ENCODE data around the gene ELP4. TPM values are rescaled to one million over a fixed set of nuclear protein-coding genes. Genes with fewer than 3 reads are reported as not detected.
"Not testable (repeated sequence)": the region's sequence is repeated elsewhere in the genome, so short reads cannot be mapped to it uniquely, and the experiment has no call there.

ELP4 gene
- total RNA-seq, 2 experiments from 2014 or later = 20.8 to 23.8 TPM

DNA sequence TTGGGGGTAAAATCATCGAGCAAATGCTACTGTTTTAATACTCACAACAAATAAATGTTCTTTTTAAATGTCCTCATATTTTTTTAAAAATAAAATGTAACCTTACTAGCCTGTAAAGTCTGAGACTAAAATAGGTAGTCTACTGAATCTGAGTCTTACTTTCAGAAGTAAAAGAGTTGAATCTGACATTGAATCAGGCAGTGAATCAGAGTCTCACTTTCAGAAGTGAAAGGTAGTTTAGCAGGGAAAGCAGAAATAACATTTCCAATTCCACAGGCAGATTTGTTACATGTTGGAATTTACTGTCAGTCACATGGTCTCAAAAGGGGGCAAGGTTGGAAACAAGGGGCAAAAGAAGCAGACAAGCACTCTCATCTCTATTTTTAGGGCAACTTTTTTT, 143.0 kb downstream of the ELP4 start:
- CTCF ChIA-PET = no interaction called here
- H3K4me3 Mint-ChIP-seq = no peak overlapping the region
- peaks cover 12% of the 10 kb centered on the region for H3K36me3 Mint-ChIP-seq (ENCODE audit: low read depth)
- peaks cover 9% of the 10 kb centered on the region for H3K4me1 Mint-ChIP-seq (ENCODE audit: low read depth)
- no peaks in the 10 kb centered on the region for H3K9me3 Mint-ChIP-seq
- H3K27me3 Mint-ChIP-seq (ENCODE audit: low read depth) = no peaks in the 10 kb centered on the region
- intact Hi-C loops (cut with micrococcal nuclease) = loop anchor here (5.0 kb wide), 1 partner anchor 160 kb away; the partner anchor contains the start of gene PAX6
- no peak overlapping the region for H3K27ac Mint-ChIP-seq
- DNase-seq = no peak

DNA sequence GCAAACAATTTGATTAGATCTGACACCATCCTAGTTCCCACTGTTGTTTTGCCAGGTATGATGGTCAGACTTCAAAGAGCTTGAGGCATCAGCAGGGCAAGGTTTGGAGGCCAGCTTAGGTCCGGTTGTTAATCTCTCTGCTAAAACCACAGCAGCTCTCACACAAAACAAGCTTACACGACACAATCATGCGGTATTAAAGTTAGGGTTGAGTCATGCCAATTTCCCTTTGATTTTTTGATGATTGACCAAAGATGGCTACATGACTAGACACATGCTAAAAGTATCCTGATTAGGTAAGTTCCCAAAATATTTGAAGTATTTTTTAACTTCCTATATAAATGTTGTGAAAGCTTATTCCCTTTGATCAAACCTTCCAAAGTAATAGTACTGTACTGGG, 145.9 kb downstream of the ELP4 start:
- no peak for DNase-seq
- CTCF ChIA-PET = interaction anchor here (1.0 kb wide), 1 partner anchor 143 kb away, joined by 4 read pairs; no protein-coding TSS in a partner anchor
- intact Hi-C loops (cut with micrococcal nuclease) = no loop called here
- H3K27me3 Mint-ChIP-seq (ENCODE audit: low read depth) = no peaks in the 10 kb centered on the region
- peaks cover 8% of the 10 kb centered on the region for H3K36me3 Mint-ChIP-seq (ENCODE audit: low read depth)
- no peak overlapping the region for H3K4me3 Mint-ChIP-seq
- H3K4me1 Mint-ChIP-seq (ENCODE audit: low read depth) = peaks cover 9% of the 10 kb centered on the region
- no peak overlapping the region for H3K27ac Mint-ChIP-seq
- no peaks in the 10 kb centered on the region for H3K9me3 Mint-ChIP-seq

DNA sequence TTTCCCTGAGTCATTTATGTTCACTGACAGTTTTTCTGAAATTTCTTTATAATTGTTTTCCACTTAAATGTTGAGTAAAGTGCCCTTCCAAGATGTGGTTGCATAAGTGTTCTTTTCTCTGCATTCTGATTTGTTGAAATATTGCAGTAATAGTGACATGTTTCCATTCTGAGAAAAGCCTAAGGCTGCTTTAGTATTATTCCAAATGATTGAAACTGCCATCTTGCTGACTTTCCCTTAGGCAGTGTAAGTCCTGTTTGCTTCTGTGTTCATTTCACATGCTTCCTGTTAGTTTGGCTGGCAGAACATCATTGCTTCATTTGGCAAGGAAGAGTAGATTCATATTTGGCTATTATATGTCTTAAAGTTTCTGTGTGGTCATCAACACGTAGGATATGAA, 146.5 kb downstream of the ELP4 start:
- intact Hi-C loops (cut with micrococcal nuclease) = no loop called here
- Mint-ChIP-seq H3K4me3 (no peak overlapping the region), H3K9me3 (no peaks in the 10 kb centered on the region), H3K27me3 (ENCODE audit: low read depth) (no peaks in the 10 kb centered on the region), H3K4me1 (ENCODE audit: low read depth) (peaks cover 8% of the 10 kb centered on the region), H3K27ac (no peak overlapping the region), H3K36me3 (ENCODE audit: low read depth) (peaks cover 5% of the 10 kb centered on the region)
- CTCF ChIA-PET = interaction anchor here (1.0 kb wide), 1 partner anchor 142 kb away, joined by 4 read pairs; no protein-coding TSS in a partner anchor
- no peak for DNase-seq

DNA sequence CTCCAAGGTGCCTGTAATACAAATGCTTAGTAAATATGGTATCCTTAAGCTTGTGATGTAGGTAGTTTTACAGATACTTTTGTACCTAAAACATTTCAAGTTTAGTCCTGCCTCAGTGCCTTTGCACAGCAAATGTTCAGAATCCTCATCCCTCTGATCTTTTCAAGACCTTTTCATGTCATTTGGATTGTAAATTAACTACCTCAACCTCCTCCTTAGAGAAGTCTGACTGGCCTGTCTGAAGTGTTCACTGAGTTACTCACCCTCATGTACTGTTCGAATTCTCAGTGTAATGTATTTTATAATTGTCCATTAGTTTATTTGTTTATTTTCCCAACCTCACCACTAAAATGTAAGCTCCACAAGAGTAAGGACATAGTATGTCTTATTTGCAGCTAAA, 147.5 kb downstream of the ELP4 start:
- no peak for DNase-seq
- Mint-ChIP-seq H3K36me3 (ENCODE audit: low read depth) (peaks cover 3% of the 10 kb centered on the region), H3K27ac (no peak overlapping the region), H3K4me3 (no peak overlapping the region), H3K4me1 (ENCODE audit: low read depth) (peaks cover 2% of the 10 kb centered on the region), H3K9me3 (no peaks in the 10 kb centered on the region), H3K27me3 (ENCODE audit: low read depth) (no peaks in the 10 kb centered on the region)
- intact Hi-C loops (cut with micrococcal nuclease) = no loop called here
- CTCF ChIA-PET = no interaction called here

DNA sequence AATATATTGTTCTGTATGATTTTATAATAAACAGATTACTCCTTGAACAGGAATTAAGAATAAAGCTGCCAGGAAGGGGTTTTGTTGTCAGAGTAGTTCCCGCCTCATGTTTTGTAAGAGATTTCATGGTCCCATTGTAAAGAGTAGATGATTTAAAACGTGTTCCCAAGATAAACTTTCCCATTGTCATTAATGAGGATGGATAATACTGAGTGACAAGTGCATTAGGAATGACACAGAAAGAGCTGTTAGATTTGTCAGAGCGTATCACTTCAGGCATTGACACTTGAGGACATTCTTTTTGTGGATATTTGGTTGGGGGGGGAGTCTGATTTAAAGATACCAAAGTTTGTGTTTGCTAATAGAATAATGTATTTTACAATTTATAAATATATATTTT, 154.6 kb downstream of the ELP4 start:
- H3K27ac Mint-ChIP-seq = no peak overlapping the region
- no peaks in the 10 kb centered on the region for H3K4me1 Mint-ChIP-seq (ENCODE audit: low read depth)
- CTCF ChIA-PET = no interaction called here
- no peaks in the 10 kb centered on the region for H3K27me3 Mint-ChIP-seq (ENCODE audit: low read depth)
- DNase-seq = no peak
- no peaks in the 10 kb centered on the region for H3K9me3 Mint-ChIP-seq
- intact Hi-C loops (cut with micrococcal nuclease) = no loop called here
- H3K4me3 Mint-ChIP-seq = no peak overlapping the region
- no peaks in the 10 kb centered on the region for H3K36me3 Mint-ChIP-seq (ENCODE audit: low read depth)

DNA sequence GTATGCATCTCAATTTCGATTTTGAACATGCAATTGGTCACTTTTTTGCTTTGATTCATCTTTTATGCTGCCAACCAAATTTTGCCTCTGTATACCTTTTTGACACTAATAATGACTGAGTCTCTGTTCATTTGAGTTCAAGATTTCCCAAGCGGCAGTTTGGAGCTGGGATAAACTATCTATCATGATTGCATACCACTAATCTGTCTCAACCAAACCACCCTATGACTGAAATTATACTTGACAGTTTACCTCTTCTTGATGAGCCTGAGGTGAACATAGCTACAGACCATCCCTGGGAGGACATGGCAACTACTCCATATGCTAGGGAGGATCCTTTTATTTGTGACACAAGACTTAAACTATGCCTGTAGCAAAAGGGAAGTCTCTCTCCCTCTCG, 155.4 kb downstream of the ELP4 start:
- CTCF ChIA-PET = no interaction called here
- Mint-ChIP-seq H3K4me3 (no peak overlapping the region), H3K27ac (no peak overlapping the region), H3K27me3 (ENCODE audit: low read depth) (no peaks in the 10 kb centered on the region), H3K4me1 (ENCODE audit: low read depth) (no peaks in the 10 kb centered on the region), H3K9me3 (no peaks in the 10 kb centered on the region), H3K36me3 (ENCODE audit: low read depth) (peaks cover 5% of the 10 kb centered on the region)
- intact Hi-C loops (cut with micrococcal nuclease) = no loop called here
- no peak for DNase-seq

DNA sequence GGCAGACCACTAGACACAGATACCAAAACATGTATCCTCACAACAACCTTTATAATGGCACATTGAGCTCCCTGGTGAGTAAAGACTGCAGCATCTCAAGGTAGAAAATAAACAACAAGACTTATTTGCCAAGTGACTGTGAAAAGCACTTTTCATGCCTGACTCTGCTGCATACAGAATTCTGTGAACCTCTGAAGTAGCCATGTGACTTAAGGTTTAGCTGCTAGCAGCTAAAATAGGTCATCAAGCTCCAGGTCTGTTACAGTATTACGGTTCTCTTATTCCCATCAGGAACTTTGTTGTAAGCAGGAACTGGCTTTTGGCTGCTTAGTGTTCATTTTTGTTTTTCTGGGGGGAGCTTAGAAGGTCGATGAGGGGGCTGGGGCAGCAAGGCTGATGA, 162.1 kb downstream of the ELP4 start:
- Mint-ChIP-seq H3K4me1 (ENCODE audit: low read depth) (no peaks in the 10 kb centered on the region), H3K27ac (no peak overlapping the region), H3K9me3 (no peaks in the 10 kb centered on the region), H3K36me3 (ENCODE audit: low read depth) (peaks cover 13% of the 10 kb centered on the region), H3K4me3 (no peak overlapping the region), H3K27me3 (ENCODE audit: low read depth) (no peaks in the 10 kb centered on the region)
- CTCF ChIA-PET = interaction anchor here (0.6 to 0.8 kb wide), 2 partner anchors 98 to 1798 kb away, joined by 3 to 5 read pairs; no protein-coding TSS in a partner anchor
- no peak for DNase-seq
- intact Hi-C loops (cut with micrococcal nuclease) = no loop called here

DNA sequence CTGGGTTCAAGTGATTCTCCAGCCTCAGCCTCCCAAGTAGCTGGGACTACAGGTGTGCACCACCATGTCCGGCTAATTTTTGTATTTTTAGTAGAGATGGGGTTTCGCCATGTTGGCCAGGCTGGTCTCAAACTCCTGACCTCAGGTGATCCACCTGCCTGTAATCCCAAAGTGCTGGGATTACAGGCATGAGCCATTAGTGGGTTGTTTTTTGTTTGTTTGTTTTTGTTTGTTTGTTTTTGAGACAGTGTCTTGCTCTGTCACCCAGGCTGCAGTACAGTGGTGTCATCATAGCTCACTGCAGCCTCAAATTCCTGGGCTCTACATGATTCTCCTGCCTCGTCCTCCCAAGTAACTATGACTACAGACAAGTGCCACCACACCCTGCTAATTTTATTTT, 163.5 kb downstream of the ELP4 start:
- not testable (repeated sequence) for H3K27me3 Mint-ChIP-seq (ENCODE audit: low read depth)

DNA sequence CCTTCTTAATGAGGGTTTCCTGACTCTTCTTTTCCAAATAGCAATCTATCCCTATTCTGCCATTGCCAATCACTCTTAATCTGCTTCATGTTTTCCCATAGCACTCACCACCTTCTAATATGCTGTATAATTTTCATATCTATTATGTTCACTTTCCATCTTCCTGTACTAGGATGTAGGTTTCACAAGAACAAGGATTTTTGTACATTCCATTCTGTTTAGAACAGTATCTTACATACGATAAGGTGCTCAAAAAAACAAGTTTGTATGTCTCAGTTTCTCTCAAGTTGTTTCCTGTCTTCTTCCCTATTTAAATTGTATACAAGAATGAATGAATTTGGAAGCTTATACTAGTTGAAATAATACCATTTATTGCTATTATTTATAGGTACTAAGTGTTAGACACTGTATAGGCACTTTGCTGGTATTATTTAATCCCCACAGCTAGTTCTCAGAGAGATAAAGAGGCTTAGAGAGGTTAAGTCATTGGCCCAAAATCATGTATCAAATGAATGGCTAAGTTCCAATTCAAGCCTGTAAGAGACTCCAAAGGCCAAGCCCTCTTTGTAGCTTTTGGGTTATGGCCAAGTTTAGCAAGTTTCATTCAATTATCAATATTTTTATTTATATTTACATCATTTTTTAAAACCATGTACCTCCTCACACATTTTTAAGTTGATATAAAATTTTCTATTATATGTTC, 166.9 kb downstream of the ELP4 start:
- peaks cover 22% of the 10 kb centered on the region for H3K36me3 Mint-ChIP-seq (ENCODE audit: low read depth)
- CTCF ChIA-PET = no interaction called here
- no peaks in the 10 kb centered on the region for H3K4me1 Mint-ChIP-seq (ENCODE audit: low read depth)

More for the DNA sequence above, 163.5 kb downstream of the ELP4 start:
- H3K4me1 Mint-ChIP-seq (ENCODE audit: low read depth); H3K9me3 Mint-ChIP-seq; H3K27ac Mint-ChIP-seq; H3K4me3 Mint-ChIP-seq; CTCF ChIA-PET; intact Hi-C loops (cut with micrococcal nuclease); DNase-seq: not testable (repeated sequence)
- peaks cover 18% of the 10 kb centered on the region for H3K36me3 Mint-ChIP-seq (ENCODE audit: low read depth)

DNA sequence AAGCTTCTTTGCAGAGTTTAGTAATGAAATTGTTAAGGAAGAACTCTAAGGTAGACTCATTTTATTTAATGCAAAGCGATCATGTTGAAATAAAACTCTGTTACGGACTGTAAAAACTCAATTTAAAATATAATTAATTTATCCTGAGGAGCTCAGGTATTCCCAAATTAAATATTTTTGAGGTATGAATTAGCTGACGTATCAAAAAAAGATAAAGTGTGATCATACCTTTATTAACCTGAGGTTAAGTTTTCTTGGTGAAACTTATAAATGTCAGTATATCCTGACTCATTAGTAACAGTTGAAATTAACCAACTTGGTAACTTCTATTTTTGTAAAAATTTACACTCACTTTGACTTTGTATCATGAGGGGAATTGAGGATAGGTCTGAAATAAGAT, 171.2 kb downstream of the ELP4 start:
- intact Hi-C loops (cut with micrococcal nuclease) = no loop called here
- no peak overlapping the region for H3K27ac Mint-ChIP-seq
- no peak overlapping the region for H3K4me3 Mint-ChIP-seq
- H3K4me1 Mint-ChIP-seq (ENCODE audit: low read depth) = no peaks in the 10 kb centered on the region
- CTCF ChIA-PET = no interaction called here
- peaks cover 19% of the 10 kb centered on the region for H3K36me3 Mint-ChIP-seq (ENCODE audit: low read depth)
- no peak for DNase-seq
- H3K9me3 Mint-ChIP-seq = no peaks in the 10 kb centered on the region
- H3K27me3 Mint-ChIP-seq (ENCODE audit: low read depth) = no peaks in the 10 kb centered on the region

More for the DNA sequence above, 166.9 kb downstream of the ELP4 start:
- no peak overlapping the region for H3K4me3 Mint-ChIP-seq
- H3K27me3 Mint-ChIP-seq (ENCODE audit: low read depth) = no peaks in the 10 kb centered on the region
- no peak overlapping the region for H3K27ac Mint-ChIP-seq
- no peak for DNase-seq
- intact Hi-C loops (cut with micrococcal nuclease) = no loop called here
- no peaks in the 10 kb centered on the region for H3K9me3 Mint-ChIP-seq

DNA sequence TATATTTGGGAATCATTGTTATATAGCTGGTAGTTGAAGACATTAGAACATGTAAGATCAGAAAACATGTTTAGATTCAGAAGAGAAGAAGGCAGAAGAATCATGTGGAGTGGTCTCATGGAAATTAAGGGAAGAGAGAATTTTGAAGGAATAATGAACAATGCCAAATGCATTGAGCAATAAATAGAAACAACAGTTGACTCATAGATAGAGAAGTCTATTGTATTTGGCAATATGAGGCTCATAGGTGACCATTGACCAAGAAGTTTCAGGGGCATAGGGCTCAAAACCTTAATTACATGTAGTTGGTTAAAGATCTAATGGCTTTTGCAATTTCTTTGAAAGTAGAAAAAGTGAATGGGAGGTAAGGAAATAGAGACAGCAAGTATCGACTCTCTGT, 177.7 kb downstream of the ELP4 start:
- CTCF ChIA-PET = no interaction called here
- DNase-seq = no peak
- Mint-ChIP-seq H3K4me1 (ENCODE audit: low read depth) (no peaks in the 10 kb centered on the region), H3K9me3 (no peaks in the 10 kb centered on the region), H3K27ac (no peak overlapping the region), H3K27me3 (ENCODE audit: low read depth) (no peaks in the 10 kb centered on the region), H3K36me3 (ENCODE audit: low read depth) (peaks cover 6% of the 10 kb centered on the region), H3K4me3 (no peak overlapping the region)
- intact Hi-C loops (cut with micrococcal nuclease) = no loop called here

DNA sequence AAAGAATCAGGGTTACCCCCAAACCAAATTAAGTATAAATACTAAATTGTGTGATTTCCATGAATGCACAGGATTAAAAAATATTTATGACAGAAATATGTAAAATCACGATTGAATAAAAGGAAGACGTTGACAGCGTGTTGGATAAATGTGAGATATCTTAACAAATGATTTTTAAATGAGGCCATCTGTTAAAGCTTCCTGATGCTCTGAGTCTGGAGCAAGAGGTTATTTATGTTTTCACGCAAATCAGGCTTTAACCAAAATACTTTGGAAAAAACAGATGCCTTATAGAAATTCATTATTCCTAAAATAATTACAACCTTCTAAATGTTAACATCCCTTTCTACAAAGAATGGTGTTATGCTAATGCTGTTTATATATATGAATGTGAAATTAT, 178.3 kb downstream of the ELP4 start:
- intact Hi-C loops (cut with micrococcal nuclease) = no loop called here
- Mint-ChIP-seq H3K27ac (no peak overlapping the region), H3K4me1 (ENCODE audit: low read depth) (no peaks in the 10 kb centered on the region), H3K27me3 (ENCODE audit: low read depth) (no peaks in the 10 kb centered on the region), H3K9me3 (no peaks in the 10 kb centered on the region), H3K36me3 (ENCODE audit: low read depth) (peaks cover 9% of the 10 kb centered on the region), H3K4me3 (no peak overlapping the region)
- CTCF ChIA-PET = no interaction called here
- DNase-seq = no peak

DNA sequence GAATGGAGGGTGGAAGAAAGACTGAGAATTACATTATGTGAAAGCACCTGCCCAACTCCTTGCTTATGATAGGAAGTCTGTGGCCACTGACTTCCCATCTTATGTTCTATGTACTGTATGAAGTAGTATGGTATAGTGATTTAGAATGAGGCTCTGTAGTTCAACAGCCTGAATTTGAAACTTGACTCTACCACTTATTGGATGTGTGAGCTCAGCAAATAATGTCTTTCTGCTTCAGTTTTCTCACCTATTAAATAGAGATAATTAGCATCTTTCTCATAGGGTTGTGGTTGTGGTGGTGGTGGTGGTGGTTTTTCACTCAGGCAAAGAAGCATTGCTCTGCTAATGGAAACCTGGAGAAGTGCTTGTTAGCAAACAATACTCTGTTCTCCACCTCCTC, 180.0 kb downstream of the ELP4 start:
- intact Hi-C loops (cut with micrococcal nuclease) = no loop called here
- Mint-ChIP-seq H3K4me3 (no peak overlapping the region), H3K36me3 (ENCODE audit: low read depth) (peaks cover 15% of the 10 kb centered on the region), H3K27ac (no peak overlapping the region), H3K9me3 (no peaks in the 10 kb centered on the region), H3K27me3 (ENCODE audit: low read depth) (no peaks in the 10 kb centered on the region), H3K4me1 (ENCODE audit: low read depth) (no peaks in the 10 kb centered on the region)
- DNase-seq = no peak
- CTCF ChIA-PET = no interaction called here

Data from activated naive CD4-positive, alpha-beta T cell treated with anti-CD3 and anti-CD28 coated beads for 36 hours (primary cell).